ENCODE measurements around the gene PVALEF. TPM values are rescaled to one million over a fixed set of nuclear protein-coding genes. Genes with fewer than 3 reads are reported as not detected.

Gene PVALEF
- total and polyA plus RNA-seq, 2 of the 8 experiments (the other 6 are each of a cell fraction or from before 2014, with no cell fraction given), result 0.03 TPM; not detected in 1

DNA sequence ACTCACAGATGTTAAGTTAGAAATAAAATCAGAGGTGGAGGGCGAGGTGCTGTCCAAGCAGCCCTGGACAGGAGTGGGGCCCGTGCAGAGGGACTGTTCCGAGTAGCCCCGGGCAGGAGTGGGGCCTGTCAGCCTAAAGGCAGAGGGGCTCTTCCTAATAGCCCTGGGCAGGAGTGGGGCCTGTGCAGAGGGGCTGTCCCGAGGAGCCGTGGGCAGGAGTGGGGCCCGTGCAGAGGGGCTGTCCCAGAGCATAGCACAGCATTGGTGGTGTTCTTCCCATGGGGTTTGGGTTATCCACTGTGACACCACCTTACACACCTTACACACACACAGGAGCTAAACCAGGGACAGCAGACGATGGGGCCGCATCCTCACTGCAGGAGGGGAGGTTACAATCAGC, 47.1 kb downstream of the PVALEF start:
- FAIRE-seq (no peak), DNase-seq (ENCODE audit: low read depth in 1 of 2, low spot score in 2 of 2) (no peak)
- H2BK5ac ChIP-seq (ENCODE audit: low read depth, low read length), result no peak overlapping the region
- H3K23ac ChIP-seq (ENCODE audit: insufficient read length), result no peak overlapping the region
- no peak overlapping the region for H2BK120ac ChIP-seq (replicated peaks; ENCODE audit: low read depth, low read length)
- CTCF ChIA-PET (ENCODE audit: partially characterized antibody), result interaction anchor here (2.9 kb wide), 1 partner anchor 12 kb away, joined by 16 read pairs; no protein-coding TSS in a partner anchor
- no peak overlapping the region for H3K4me2 ChIP-seq (ENCODE audit: insufficient read depth in 1 of 2, low read depth in 2 of 2, low read length in 2 of 2)
- no peaks in the 10 kb centered on the region for H3K9me3 ChIP-seq (ENCODE audit: insufficient read depth in 2 of 2, low read depth in 1 of 2, low read length in 1 of 2)
- no peaks in the 10 kb centered on the region; a peak in 1 of 7 replicates for H3K4me1 ChIP-seq (replicated peaks in 1 of 4; ENCODE audit: control insufficient read depth in 3 of 4, insufficient read depth in 4 of 4, low read length in 3 of 4)
- TF ChIP-seq KDM4A (IDR thresholded peaks at IDR 0.05; ENCODE audit: low read depth, low read length, severe bottlenecking), result no peak
- no peak for TF ChIP-seq TCF12 (IDR thresholded peaks at IDR 0.05; ENCODE audit: low read depth, low read length)
- no peak for TF ChIP-seq CHD1 (IDR thresholded peaks at IDR 0.05; ENCODE audit: low read depth, low read length)
- H4K91ac ChIP-seq (replicated peaks; ENCODE audit: insufficient read length, low read length), result no peak overlapping the region
- H3K23me2 ChIP-seq (ENCODE audit: low read depth, low read length), result peaks cover 3% of the 10 kb centered on the region; the same call in 1 of the 2 replicates
- no peaks in the 10 kb centered on the region for H3K27me3 ChIP-seq (replicated peaks in 1 of 4; ENCODE audit: control insufficient read depth in 3 of 4, extremely low read depth in 1 of 4, insufficient read depth in 3 of 4, low read length in 3 of 4)
- H3K4me3 ChIP-seq (ENCODE audit: extremely low read depth in 1 of 4, insufficient read depth in 2 of 4, low read depth in 3 of 4, low read length in 4 of 4), result no peak overlapping the region
- no peak overlapping the region for H3K14ac ChIP-seq (ENCODE audit: insufficient read length)
- H4K8ac ChIP-seq (ENCODE audit: extremely low read depth, insufficient read depth, low read length), result no peak overlapping the region
- H3K36me3 ChIP-seq (ENCODE audit: control insufficient read depth in 2 of 4, insufficient read depth in 4 of 4, low read length in 3 of 4), result peaks cover 0 to 3% (median 0%) of the 10 kb centered on the region in 4 experiments; a peak in 1 of 8 replicates
- H3K27ac ChIP-seq (ENCODE audit: low read depth, low read length), result no peak overlapping the region
- H3K79me2 ChIP-seq (ENCODE audit: control insufficient read depth in 1 of 2, insufficient read depth in 2 of 2, low read length in 2 of 2), result no peaks in the 10 kb centered on the region; a peak in 2 of 4 replicates
- POLR2A ChIA-PET (ENCODE audit: partially characterized antibody), result no interaction called here
- H2BK15ac ChIP-seq (ENCODE audit: low read length), result no peak overlapping the region
- no peak overlapping the region for H2BK20ac ChIP-seq (ENCODE audit: low read length)
- H4K20me1 ChIP-seq (replicated peaks in 1 of 2; ENCODE audit: control insufficient read depth in 1 of 2, insufficient read depth in 2 of 2, low read length in 2 of 2), result peaks cover 3 to 12% of the 10 kb centered on the region in 2 experiments
- whole genome bisulfite sequencing, 2 experiments (ENCODE audit: extremely low coverage in 1 of 2, insufficient coverage in 1 of 2, insufficient read length in 1 of 2, insufficient replicate concordance in 2 of 2, low coverage in 1 of 2, low lambda C conversion rate in 2 of 2, missing lambda C conversion rate in 1 of 2), result 99% methylated on average over 8 of the region's 9 CpGs; no CpG with 5 or more reads in 1 of the 2 experiments
- H2BK12ac ChIP-seq (ENCODE audit: low read depth, low read length), result no peak overlapping the region
- H3K4ac ChIP-seq (replicated peaks; ENCODE audit: insufficient read length, low read depth, low read length), result no peak overlapping the region
- no peak overlapping the region for H4K5ac ChIP-seq (ENCODE audit: insufficient read length, low read depth, low read length)
- peaks cover 7% of the 10 kb centered on the region; the same call in 1 of the 2 replicates for H3K79me1 ChIP-seq (ENCODE audit: low read depth, low read length)
- H3K18ac ChIP-seq (ENCODE audit: extremely low read depth, low read length), result no peak overlapping the region
- no peak overlapping the region for H2AFZ ChIP-seq (ENCODE audit: low read length)
- H3K9ac ChIP-seq (replicated peaks in 1 of 4; ENCODE audit: extremely low read depth in 1 of 4, low read depth in 3 of 4, low read length in 3 of 4), result no peak overlapping the region
- H2AK5ac ChIP-seq (ENCODE audit: low read depth, low read length), result no peak overlapping the region
- H3K56ac ChIP-seq (replicated peaks; ENCODE audit: insufficient read length, low read depth, low read length), result no peak overlapping the region
